H1 (cell line): Measurements from ENCODE around the gene GABRP. TPM values are rescaled to one million over a fixed set of nuclear protein-coding genes. Genes with fewer than 3 reads are reported as not detected.

ENCODE experiments used
- ATF2 ChIP-seq: IDR thresholded peaks from 2 replicates; pipeline ENCODE4 v1.6.1; 2012; ENCODE audit warnings: low read length, inconsistent platforms
- BRCA1 ChIP-seq: IDR thresholded peaks from 2 replicates; pipeline ENCODE4 v1.6.1; 2012; ENCODE audit warnings: low read depth, low read length, improper control_type of control experiment
- CHD7 ChIP-seq: fragments of 300-600 bp; sonication (generic); IDR thresholded peaks from 2 replicates; pipeline ENCODE4 v1.7.1; 2012; ENCODE audit warnings: low read length, moderate library complexity, mild to moderate bottlenecking, inconsistent platforms; ENCODE audit not compliant: insufficient replicate concordance
- SP2 ChIP-seq: IDR thresholded peaks from 2 replicates; pipeline ENCODE4 v1.6.1; 2012; ENCODE audit warnings: mild to moderate bottlenecking, low read length, inconsistent platforms
- polyA plus RNA-seq, 7 experiments: library from polyadenylated mRNA; depleted of rRNA in 3 of 7; stranded (reverse) in 5 of 7; unstranded in 2 of 7; fragments of >200 nt in 5 of 7; fragments of 200-250 nt in 2 of 7; gene quantifications; 1 replicate in 5 of 7; 2 replicates in 1 of 7; 4 replicates in 1 of 7; pipeline versions ENCODE4 v1.2.1 to v1.2.3, GENCODE V29; 2011 to 2013; ENCODE audit warnings: missing spikeins in 2 of 7, mixed read lengths in 2 of 7
- total RNA-seq: library from RNA; stranded (reverse); fragmentation: NEBNext Ultra II Directional; extraction: Animal tissue kit (Norgen Biotek cat#: 25700); gene quantifications from 2 replicates; pipeline ENCODE4 v1.2.1, GENCODE V29; 2021

GABRP gene
- total and polyA plus RNA-seq, 2 of the 8 experiments (the other 6 are each of a cell fraction or from before 2014, with no cell fraction given), result 3.7 to 4.0 TPM

- TF ChIP-seq CHD7 (no peak), SP2 (no peak), BRCA1 (no peak), ATF2 (no peak)
Observed at GRCh38 chr5:170857066-170857465, 73.5 kb downstream of the GABRP start (continued).
